ENCODE measurements around the gene CLEC4F. TPM values are rescaled to one million over a fixed set of nuclear protein-coding genes. Genes with fewer than 3 reads are reported as not detected.

CLEC4F gene
- total and polyA plus RNA-seq, 2 of the 13 experiments (the other 11 are each of a cell fraction or from before 2014, with no cell fraction given) = 0.12 to 0.13 TPM

DNA sequence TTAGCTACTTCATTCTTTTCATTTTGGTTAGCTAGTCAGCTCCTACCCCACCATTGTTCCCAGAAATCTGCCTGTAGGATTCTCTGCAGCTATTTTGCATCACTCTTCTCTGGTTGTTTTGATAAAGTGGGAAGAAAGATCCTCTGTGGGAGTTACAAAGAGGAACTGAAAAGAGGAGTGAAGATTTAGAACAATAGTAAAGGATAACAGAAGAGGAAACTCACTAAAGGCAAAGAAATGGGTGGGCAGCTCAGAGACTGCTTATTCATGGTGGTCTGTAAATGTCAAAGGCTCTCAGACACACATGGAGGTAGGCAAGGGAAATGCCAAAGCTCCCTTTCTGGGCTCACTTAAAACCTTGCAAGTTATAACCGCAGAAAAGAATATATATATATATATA is 32.4 kb upstream of the CLEC4F start:
- 81% methylated on average over 1 of the region's 1 CpG for WGBS (ENCODE audit: low lambda C conversion rate)
- ChIA-PET CTCF (ENCODE audit: low intra/inter-chr PET ratio, low total read pairs) (no interaction called here), POLR2A (no interaction called here)
- Histone ChIP-seq H3K9me3 (ENCODE audit: low read length) (no peaks in the 10 kb centered on the region), H3K4me2 (ENCODE audit: low read depth, low read length) (no peak overlapping the region), H3K27me3 (ENCODE audit: control insufficient read depth in 1 of 2, insufficient read depth in 2 of 2, low read length in 2 of 2) (peaks cover 0 to 8% of the 10 kb centered on the region in 2 experiments; a peak in 2 of 5 replicates), H3K79me2 (ENCODE audit: insufficient read depth, low read length) (no peaks in the 10 kb centered on the region), H3K36me3 (replicated peaks in 1 of 2; ENCODE audit: control insufficient read depth in 1 of 2, insufficient read depth in 2 of 2, low read length in 2 of 2) (no peaks in the 10 kb centered on the region), H4K20me1 (ENCODE audit: insufficient read depth, low read length) (no peaks in the 10 kb centered on the region), H3K4me1 (ENCODE audit: insufficient read depth, low read length) (no peaks in the 10 kb centered on the region), H2AFZ (ENCODE audit: low read length) (no peak overlapping the region), H3K4me3 (replicated peaks in 1 of 3; ENCODE audit: insufficient read depth in 1 of 3, low read depth in 2 of 3, low read length in 3 of 3) (no peak overlapping the region), H3K9ac (ENCODE audit: insufficient read depth, low read depth, low read length) (no peak overlapping the region), H3K27ac (ENCODE audit: extremely low read length, insufficient read depth, low read length) (no peak overlapping the region)
- DNase-seq (ENCODE audit: low spot score) (no peak), ATAC-seq (no peak), FAIRE-seq (no peak)
- intact Hi-C loops (cut with micrococcal nuclease; ENCODE audit: unreplicated experiment) = no loop called here
- BruUV-seq (replicated peaks) = no TSS peak
- no peak for TF ChIP-seq ZNF768 (CRISPR knock-in tag; IDR thresholded peaks at IDR 0.05)
- in situ Hi-C loops (cut with HindIII; ENCODE audit: extremely low pct_ligation_motif_present, low pct_unique_long_range_greater_than_20kb) = no loop called here

DNA sequence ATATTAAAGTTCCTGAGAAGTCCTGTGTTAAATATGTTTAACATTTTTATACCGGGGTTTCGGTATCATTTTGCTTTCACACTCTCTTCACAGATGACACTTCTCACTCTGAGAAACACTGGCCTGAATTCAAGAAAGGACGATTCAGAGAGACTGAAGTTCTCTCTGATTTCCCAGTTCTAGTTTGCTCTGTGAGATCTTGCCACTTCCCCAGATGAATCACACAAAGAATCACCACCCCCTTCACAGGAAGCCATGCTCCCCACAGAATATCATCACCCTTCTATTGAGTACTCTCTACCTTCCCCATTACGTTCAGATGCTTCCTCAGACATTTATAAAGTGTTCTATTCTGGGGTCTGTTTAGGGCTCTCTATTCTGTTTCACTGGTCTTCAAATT is 31.3 kb upstream of the CLEC4F start:
- no peak for TF ChIP-seq EZH2 (conservative IDR thresholded peaks at IDR 0.05; ENCODE audit: low read depth, low read length)
- TF ChIP-seq DNMT3B (CRISPR knock-in tag; conservative IDR thresholded peaks at IDR 0.05) = no peak
- TF ChIP-seq, protein P1, sequence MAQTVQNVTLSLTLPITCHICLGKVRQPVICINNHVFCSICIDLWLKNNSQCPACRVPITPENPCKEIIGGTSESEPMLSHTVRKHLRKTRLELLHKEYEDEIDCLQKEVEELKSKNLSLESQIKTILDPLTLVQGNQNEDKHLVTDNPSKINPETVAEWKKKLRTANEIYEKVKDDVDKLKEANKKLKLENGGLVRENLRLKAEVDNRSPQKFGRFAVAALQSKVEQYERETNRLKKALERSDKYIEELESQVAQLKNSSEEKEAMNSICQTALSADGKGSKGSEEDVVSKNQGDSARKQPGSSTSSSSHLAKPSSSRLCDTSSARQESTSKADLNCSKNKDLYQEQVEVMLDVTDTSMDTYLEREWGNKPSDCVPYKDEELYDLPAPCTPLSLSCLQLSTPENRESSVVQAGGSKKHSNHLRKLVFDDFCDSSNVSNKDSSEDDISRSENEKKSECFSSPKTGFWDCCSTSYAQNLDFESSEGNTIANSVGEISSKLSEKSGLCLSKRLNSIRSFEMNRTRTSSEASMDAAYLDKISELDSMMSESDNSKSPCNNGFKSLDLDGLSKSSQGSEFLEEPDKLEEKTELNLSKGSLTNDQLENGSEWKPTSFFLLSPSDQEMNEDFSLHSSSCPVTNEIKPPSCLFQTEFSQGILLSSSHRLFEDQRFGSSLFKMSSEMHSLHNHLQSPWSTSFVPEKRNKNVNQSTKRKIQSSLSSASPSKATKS (CRISPR knock-in tag; IDR thresholded peaks at IDR 0.05) = no peak
- no peak for TF ChIP-seq PAWR (CRISPR knock-in tag; IDR thresholded peaks at IDR 0.05; ENCODE audit: borderline replicate concordance)
- no peak for TF ChIP-seq MAF1 (CRISPR knock-in tag; IDR thresholded peaks at IDR 0.05; ENCODE audit: borderline replicate concordance)
- TF ChIP-seq, protein P2, sequence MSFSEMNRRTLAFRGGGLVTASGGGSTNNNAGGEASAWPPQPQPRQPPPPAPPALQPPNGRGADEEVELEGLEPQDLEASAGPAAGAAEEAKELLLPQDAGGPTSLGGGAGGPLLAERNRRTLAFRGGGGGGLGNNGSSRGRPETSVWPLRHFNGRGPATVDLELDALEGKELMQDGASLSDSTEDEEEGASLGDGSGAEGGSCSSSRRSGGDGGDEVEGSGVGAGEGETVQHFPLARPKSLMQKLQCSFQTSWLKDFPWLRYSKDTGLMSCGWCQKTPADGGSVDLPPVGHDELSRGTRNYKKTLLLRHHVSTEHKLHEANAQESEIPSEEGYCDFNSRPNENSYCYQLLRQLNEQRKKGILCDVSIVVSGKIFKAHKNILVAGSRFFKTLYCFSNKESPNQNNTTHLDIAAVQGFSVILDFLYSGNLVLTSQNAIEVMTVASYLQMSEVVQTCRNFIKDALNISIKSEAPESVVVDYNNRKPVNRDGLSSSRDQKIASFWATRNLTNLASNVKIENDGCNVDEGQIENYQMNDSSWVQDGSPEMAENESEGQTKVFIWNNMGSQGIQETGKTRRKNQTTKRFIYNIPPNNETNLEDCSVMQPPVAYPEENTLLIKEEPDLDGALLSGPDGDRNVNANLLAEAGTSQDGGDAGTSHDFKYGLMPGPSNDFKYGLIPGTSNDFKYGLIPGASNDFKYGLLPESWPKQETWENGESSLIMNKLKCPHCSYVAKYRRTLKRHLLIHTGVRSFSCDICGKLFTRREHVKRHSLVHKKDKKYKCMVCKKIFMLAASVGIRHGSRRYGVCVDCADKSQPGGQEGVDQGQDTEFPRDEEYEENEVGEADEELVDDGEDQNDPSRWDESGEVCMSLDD (CRISPR knock-in tag; IDR thresholded peaks at IDR 0.05; ENCODE audit: borderline replicate concordance) = no peak
- TF ChIP-seq ZFP36 (IDR thresholded peaks at IDR 0.05; ENCODE audit: borderline replicate concordance, low read depth, low read length, partially characterized antibody) = no peak
- TF ChIP-seq CHD2 (IDR thresholded peaks at IDR 0.05; ENCODE audit: low read depth, low read length) = no peak
- no peak for TF ChIP-seq GABPA (IDR thresholded peaks at IDR 0.05; ENCODE audit: low read depth, low read length)
- TF ChIP-seq GABPA (CRISPR knock-in tag; IDR thresholded peaks at IDR 0.05; ENCODE audit: low read depth) = no peak
- TF ChIP-seq ZSCAN30 (CRISPR knock-in tag; IDR thresholded peaks at IDR 0.05) = no peak
- TF ChIP-seq ZNF331 (CRISPR knock-in tag; IDR thresholded peaks at IDR 0.05) = no peak
- TF ChIP-seq ESRRA (CRISPR knock-in tag; IDR thresholded peaks at IDR 0.05; ENCODE audit: low read depth) = no peak
- Histone ChIP-seq H3K27me3 (ENCODE audit: control insufficient read depth in 1 of 2, insufficient read depth in 2 of 2, low read length in 2 of 2) (peaks cover 0 to 8% of the 10 kb centered on the region in 2 experiments; a peak in 2 of 5 replicates), H3K4me2 (ENCODE audit: low read depth, low read length) (no peak overlapping the region), H2AFZ (ENCODE audit: low read length) (no peak overlapping the region), H3K79me2 (ENCODE audit: insufficient read depth, low read length) (no peaks in the 10 kb centered on the region), H4K20me1 (ENCODE audit: insufficient read depth, low read length) (no peaks in the 10 kb centered on the region), H3K9me3 (ENCODE audit: low read length) (no peaks in the 10 kb centered on the region), H3K4me1 (ENCODE audit: insufficient read depth, low read length) (no peaks in the 10 kb centered on the region), H3K4me3 (replicated peaks in 1 of 3; ENCODE audit: insufficient read depth in 1 of 3, low read depth in 2 of 3, low read length in 3 of 3) (no peak overlapping the region), H3K36me3 (replicated peaks in 1 of 2; ENCODE audit: control insufficient read depth in 1 of 2, insufficient read depth in 2 of 2, low read length in 2 of 2) (no peaks in the 10 kb centered on the region), H3K9ac (ENCODE audit: insufficient read depth, low read depth, low read length) (no peak overlapping the region), H3K27ac (ENCODE audit: extremely low read length, insufficient read depth, low read length) (no peak overlapping the region)
- FAIRE-seq = no peak
- CTCF ChIA-PET (ENCODE audit: low intra/inter-chr PET ratio, low total read pairs) = no interaction called here
- ATAC-seq = no peak
- intact Hi-C loops (cut with micrococcal nuclease; ENCODE audit: unreplicated experiment) = no loop called here
- WGBS (ENCODE audit: low lambda C conversion rate) = 33% methylated on average over 4 of the region's 4 CpGs
- no peak for DNase-seq (ENCODE audit: low spot score)
- POLR2A ChIA-PET = no interaction called here
- in situ Hi-C loops (cut with HindIII; ENCODE audit: extremely low pct_ligation_motif_present, low pct_unique_long_range_greater_than_20kb) = no loop called here
- BruUV-seq (replicated peaks) = no TSS peak

Measured in HepG2 (cell line).